DOHH2 (cell line): ENCODE data around the gene INO80E.

ENCODE experiments used
- CTCF ChIP-seq: fragments of 200-600 bp; sonication (generic); IDR thresholded peaks from one replicate; pipeline ENCODE4 v1.5.1; 2014; ENCODE audit warnings: antibody characterized with exemption, mild to moderate bottlenecking, low read depth, low read length; ENCODE audit not compliant: poor library complexity, severe bottlenecking
- EZH2phosphoT487 ChIP-seq: fragments of 200-600 bp; sonication (generic); IDR thresholded peaks from 2 replicates; pipeline ENCODE4 v1.6.1; 2017; ENCODE audit warnings: borderline replicate concordance, mild to moderate bottlenecking, antibody characterized with exemption, low read length, moderate library complexity, mixed read lengths

- no peak for TF ChIP-seq EZH2phosphoT487
- no peak for TF ChIP-seq CTCF
Measured at GRCh38 chr16:30046588-30046987, 50.5 kb downstream of the INO80E start.
